Measurements from ENCODE around the gene GLRX2. TPM values are rescaled to one million over a fixed set of nuclear protein-coding genes. Genes with fewer than 3 reads are reported as not detected.
A peak's percentile ranks its signal among the peaks of the same experiment; 100 is the strongest.
"Not testable (repeated sequence)": the region's sequence is repeated elsewhere in the genome, so short reads cannot be mapped to it uniquely, and the experiment has no call there.

GLRX2 gene
- total and polyA plus RNA-seq, 11 donors: 11.0 to 102 (median 31.5) TPM

- Histone ChIP-seq H3K27ac (no peak overlapping the region), H3K4me1 (peaks cover 0 to 16% (median 9%) of the 10 kb centered on the region in 12 donors), H3K36me3 (no peaks in the 10 kb centered on the region), H3K4me3 (no peak overlapping the region), H3K27me3 (no peaks in the 10 kb centered on the region), H3K9me3 (no peaks in the 10 kb centered on the region)
- ATAC-seq (no peak), DNase-seq (no peak)
- intact Hi-C loops (cut with DNase I): loop anchor here in 2 of 10 donors (5.0 to 10.0 kb wide), 2 partner anchors 56 to 643 kb away; no protein-coding TSS in a partner anchor
- 89 to 95% (median 91%) methylated on average over 3 of the region's 3 CpGs for WGBS, 4 donors
- TF ChIP-seq POLR2A (IDR thresholded peaks at IDR 0.05): no peak
- no peak for TF ChIP-seq CTCF (IDR thresholded peaks at IDR 0.05)
Observed at GRCh38 chr1:193118194-193118593, 13.0 kb upstream of the GLRX2 start.

- intact Hi-C loops (cut with DNase I): loop anchor here in 2 of 10 donors (5.0 to 10.0 kb wide), 2 partner anchors 55 to 642 kb away; no protein-coding TSS in a partner anchor
Observed at GRCh38 chr1:193117167-193117566, 12.0 kb upstream of the GLRX2 start.

GRCh38 chr1:193115629-193116227 is 10.5 kb upstream of the GLRX2 start:
- H3K36me3 ChIP-seq: no peaks in the 10 kb centered on the region
- TF ChIP-seq POLR2A (IDR thresholded peaks at IDR 0.05): no peak
- TF ChIP-seq CTCF (IDR thresholded peaks at IDR 0.05): no peak
- H3K27me3 ChIP-seq: no peaks in the 10 kb centered on the region
- ATAC-seq (peak; percentile 53 to 92 (median 78)), DNase-seq (no peak)
- H3K9me3 ChIP-seq: no peaks in the 10 kb centered on the region
- 9 to 47% (median 35%) methylated on average over 1 of the region's 1 CpG for WGBS, 4 donors
- peaks cover 0 to 19% (median 4%) of the 10 kb centered on the region in 12 donors for H3K4me1 ChIP-seq
- intact Hi-C loops (cut with DNase I): loop anchor here in 2 of 10 donors (5.0 to 10.0 kb wide), 2 partner anchors 53 to 641 kb away; no protein-coding TSS in a partner anchor
- H3K4me3 ChIP-seq: no peak overlapping the region
- H3K27ac ChIP-seq: peak overlapping the region in 11 of 12 donors; percentile 9 to 88 (median 59)

More at GRCh38 chr1:193117167-193117566, 12.0 kb upstream of the GLRX2 start:
- H3K27me3 ChIP-seq, H3K27ac ChIP-seq, H3K36me3 ChIP-seq, H3K9me3 ChIP-seq, H3K4me3 ChIP-seq, ATAC-seq, DNase-seq: not testable (repeated sequence)
- peaks cover 0 to 11% (median 5%) of the 10 kb centered on the region in 12 donors for H3K4me1 ChIP-seq
- 94 to 98% (median 96%) methylated on average over 6 of the region's 6 CpGs for WGBS, 4 donors

GRCh38 chr1:193114485-193115095 is 9.4 kb upstream of the GLRX2 start:
- Histone ChIP-seq H3K9me3 (no peaks in the 10 kb centered on the region), H3K27ac (no peak overlapping the region), H3K4me1 (peaks cover 0 to 19% (median 4%) of the 10 kb centered on the region in 12 donors), H3K36me3 (no peaks in the 10 kb centered on the region), H3K27me3 (no peaks in the 10 kb centered on the region), H3K4me3 (no peak overlapping the region)
- WGBS, 4 donors: 86 to 90% (median 89%) methylated on average over 6 of the region's 6 CpGs
- intact Hi-C loops (cut with DNase I): loop anchor here in 2 of 10 donors (5.0 to 10.0 kb wide), 2 partner anchors 52 to 640 kb away; no protein-coding TSS in a partner anchor
- ATAC-seq: no peak
- no peak for DNase-seq
- TF ChIP-seq CTCF (IDR thresholded peaks at IDR 0.05) (no peak), POLR2A (IDR thresholded peaks at IDR 0.05) (no peak)

Measured in heart left ventricle (tissue), 16 donors.